Tibial artery (tissue), 4 donors: ENCODE measurements around the gene CLCN7.

Experiments used
- DNase-seq, 2 donors: peaks; one replicate each; pipeline ENCODE4 v3.0.0-alpha.2; 2019
- H3K27ac ChIP-seq, 2 donors: fragments of 200-600 bp; sonication (generic) in 1 of 2; 1 replicate in 1 of 2; 2 replicates in 1 of 2; pipeline ENCODE4 v1.5.1; 2018 to 2019; ENCODE audit warnings: mild to moderate bottlenecking in 1 of 2
- H3K27me3 ChIP-seq, 2 donors: fragments of 200-600 bp; sonication (generic) in 1 of 2; one replicate each; pipeline versions ENCODE4 v1.5.1 to v1.6.0; 2016 to 2019
- H3K36me3 ChIP-seq, 3 donors: fragments of 200-600 bp; sonication (generic) in 2 of 3; one replicate each; pipeline ENCODE4 v1.5.1; 2016 to 2019; ENCODE audit warnings: mild to moderate bottlenecking in 2 of 3
- H3K4me1 ChIP-seq, 4 donors: fragments of 200-600 bp; sonication (generic) in 2 of 4; 1 replicate in 3 of 4; 2 replicates in 1 of 4; pipeline ENCODE4 v1.5.1; 2016 to 2019
- H3K4me3 ChIP-seq, 2 donors: fragments of 200-600 bp; sonication (generic) in 1 of 2; 1 replicate in 1 of 2; 2 replicates in 1 of 2; pipeline ENCODE4 v1.5.1; 2018 to 2019; ENCODE audit warnings: mild to moderate bottlenecking in 2 of 2
- H3K9me3 ChIP-seq, 3 donors: fragments of 200-600 bp; sonication (generic) in 1 of 3; one replicate each; pipeline ENCODE4 v1.5.1; 2016 to 2019
- CTCF ChIP-seq, 2 experiments: fragments of 200-600 bp in 1 of 2; fragments of 450-650 bp in 1 of 2; IDR thresholded peaks; one replicate each; pipeline ENCODE4 v1.5.1; 2017 to 2019; ENCODE audit warnings: antibody characterized with exemption in 2 of 2, mild to moderate bottlenecking in 1 of 2, moderate library complexity in 1 of 2
- intact Hi-C: fragments of 100-400 bp; cut with DNase I; formaldehyde crosslinking; loops from one replicate; pipeline ENCODE4 v1.15.0; 2023; ENCODE audit warnings: low total_unique reads

CLCN7 gene

DNA sequence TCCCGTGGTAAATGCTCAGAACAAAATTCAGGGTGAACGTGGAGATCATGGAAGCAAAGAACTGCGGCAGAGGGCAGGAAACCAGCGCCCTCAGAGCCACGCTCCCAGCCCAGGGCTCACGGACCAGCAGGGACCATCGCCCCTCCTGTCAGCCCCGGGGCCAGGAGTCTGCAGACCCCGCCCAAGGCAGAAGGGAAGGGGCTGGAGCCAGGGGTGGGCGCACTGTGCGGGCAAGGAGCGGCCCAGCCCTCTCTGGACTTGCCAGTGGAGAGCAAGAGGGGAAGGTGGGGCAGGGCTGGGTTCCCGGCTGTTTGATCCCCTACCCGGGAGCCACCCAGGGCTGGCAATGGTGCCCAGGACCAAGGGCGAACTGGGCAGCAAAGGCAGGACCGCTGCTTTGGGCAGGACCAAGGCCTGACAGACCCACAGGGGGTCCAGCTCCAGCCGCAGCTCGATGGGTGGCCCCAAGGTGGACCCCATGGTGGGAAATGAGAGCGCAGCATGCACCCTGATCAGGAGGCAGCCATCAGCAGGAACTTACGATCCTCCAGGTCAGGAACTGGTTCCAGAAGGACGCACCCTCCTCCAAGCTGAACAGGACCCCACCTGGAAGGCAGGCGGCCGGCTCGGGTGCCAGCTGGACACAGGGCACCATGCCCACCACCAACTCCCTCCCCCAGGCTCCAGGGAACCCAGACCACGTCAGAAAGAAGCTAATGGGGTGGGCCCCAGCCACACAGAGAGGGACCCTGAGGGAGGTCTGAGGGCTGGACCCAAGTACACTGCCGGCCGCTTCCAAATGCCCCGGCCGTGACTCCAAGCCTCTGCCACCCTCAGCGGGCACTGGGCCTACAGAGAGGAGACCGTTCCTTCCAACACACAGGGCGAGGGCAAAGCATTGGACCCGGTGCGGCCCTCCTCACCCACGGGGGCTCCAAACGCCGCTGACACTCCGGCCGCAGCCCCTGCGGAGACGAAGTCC lies 19.3 kb downstream of the CLCN7 start:
- H3K27ac ChIP-seq: no peak overlapping the region
- no peak for DNase-seq
- intact Hi-C loops: no loop called here
- H3K4me1 ChIP-seq: no peaks in the 10 kb centered on the region
- no peaks in the 10 kb centered on the region for H3K9me3 ChIP-seq
- no peak overlapping the region for H3K4me3 ChIP-seq
- no peaks in the 10 kb centered on the region for H3K27me3 ChIP-seq
- peaks cover 63 to 94% (median 91%) of the 10 kb centered on the region in 3 donors for H3K36me3 ChIP-seq
- TF ChIP-seq CTCF (IDR thresholded peaks at IDR 0.05): no peak

- Histone ChIP-seq H3K27me3 (no peaks in the 10 kb centered on the region), H3K36me3 (peaks cover 63 to 95% (median 93%) of the 10 kb centered on the region in 3 donors), H3K4me1 (no peaks in the 10 kb centered on the region), H3K9me3 (no peaks in the 10 kb centered on the region), H3K4me3 (no peak overlapping the region), H3K27ac (no peak overlapping the region)
- no peak for DNase-seq
- intact Hi-C loops: no loop called here
- no peak for TF ChIP-seq CTCF (IDR thresholded peaks at IDR 0.05)
Observed at GRCh38 chr16:1454561-1454960, 20.3 kb downstream of the CLCN7 start.

DNA sequence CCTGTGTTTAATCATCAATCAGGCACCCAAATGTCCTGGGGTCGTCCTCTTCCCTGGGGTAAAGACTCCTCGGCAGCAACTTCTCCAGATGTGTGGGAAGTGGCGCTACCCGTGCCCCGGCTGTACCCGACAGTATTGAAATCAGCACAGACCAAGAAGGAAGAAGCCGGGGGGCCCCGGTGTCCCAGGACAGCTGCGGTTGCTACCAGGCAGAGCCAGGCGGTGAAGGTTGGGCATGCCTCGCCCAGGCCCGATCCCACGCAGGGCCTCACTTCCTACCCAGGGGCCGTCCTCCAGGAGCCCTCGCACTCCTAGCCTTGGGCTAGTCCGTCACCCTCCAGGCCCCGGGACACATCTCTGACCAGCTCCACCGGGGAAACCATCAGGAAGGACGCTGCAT lies 21.5 kb downstream of the CLCN7 start:
- no peaks in the 10 kb centered on the region for H3K9me3 ChIP-seq
- H3K4me3 ChIP-seq: no peak overlapping the region
- intact Hi-C loops: no loop called here
- H3K36me3 ChIP-seq: peaks cover 67 to 100% (median 98%) of the 10 kb centered on the region in 3 donors
- no peak for TF ChIP-seq CTCF (IDR thresholded peaks at IDR 0.05)
- H3K27ac ChIP-seq: no peak overlapping the region
- H3K4me1 ChIP-seq: no peaks in the 10 kb centered on the region
- DNase-seq: no peak
- H3K27me3 ChIP-seq: no peaks in the 10 kb centered on the region

GRCh38 chr16:1452530-1452929 lies 22.3 kb downstream of the CLCN7 start:
- no peak overlapping the region for H3K4me3 ChIP-seq
- peaks cover 65 to 100% (median 98%) of the 10 kb centered on the region in 3 donors for H3K36me3 ChIP-seq
- H3K4me1 ChIP-seq: no peaks in the 10 kb centered on the region
- no peak for TF ChIP-seq CTCF (IDR thresholded peaks at IDR 0.05)
- no peaks in the 10 kb centered on the region for H3K27me3 ChIP-seq
- H3K9me3 ChIP-seq: no peaks in the 10 kb centered on the region
- intact Hi-C loops: no loop called here
- DNase-seq: no peak
- no peak overlapping the region for H3K27ac ChIP-seq

- H3K27me3 ChIP-seq: no peaks in the 10 kb centered on the region
- H3K9me3 ChIP-seq: no peaks in the 10 kb centered on the region
- intact Hi-C loops: no loop called here
- H3K36me3 ChIP-seq: peaks cover 67 to 100% (median 98%) of the 10 kb centered on the region in 3 donors
- no peak for TF ChIP-seq CTCF (IDR thresholded peaks at IDR 0.05)
- no peak for DNase-seq
- H3K4me1 ChIP-seq: no peaks in the 10 kb centered on the region
- no peak overlapping the region for H3K27ac ChIP-seq
- no peak overlapping the region for H3K4me3 ChIP-seq
Observed at GRCh38 chr16:1451702-1452392, 23.0 kb downstream of the CLCN7 start.
